ENCODE results near the gene TNRC6C. TPM values are rescaled to one million over a fixed set of nuclear protein-coding genes. Genes with fewer than 3 reads are reported as not detected.

The TNRC6C gene
- total RNA-seq, 2 donors from 2014 or later: 8.9 to 9.0 TPM

- no peaks in the 10 kb centered on the region for H3K27me3 ChIP-seq
- H3K4me1 ChIP-seq: no peaks in the 10 kb centered on the region
- no peak for DNase-seq
- intact Hi-C loops (cut with DNase I): no loop called here
- H3K9ac ChIP-seq (ENCODE audit: low read depth in 2 of 2, low read length in 2 of 2): no peak overlapping the region
- H3K36me3 ChIP-seq: no peaks in the 10 kb centered on the region
- no peak overlapping the region for H3K27ac ChIP-seq
- H3K9me3 ChIP-seq: no peaks in the 10 kb centered on the region
- no peak for TF ChIP-seq CTCF (IDR thresholded peaks at IDR 0.05)
- no peak overlapping the region for H3K4me3 ChIP-seq
Measured at GRCh38 chr17:78048346-78049292, 90.1 kb downstream of the TNRC6C start.

- TF ChIP-seq CTCF (IDR thresholded peaks at IDR 0.05): no peak
- Histone ChIP-seq H3K9ac (ENCODE audit: low read depth in 2 of 2, low read length in 2 of 2) (no peak overlapping the region), H3K27me3 (no peaks in the 10 kb centered on the region), H3K4me1 (no peaks in the 10 kb centered on the region), H3K9me3 (no peaks in the 10 kb centered on the region), H3K36me3 (no peaks in the 10 kb centered on the region), H3K4me3 (no peak overlapping the region), H3K27ac (no peak overlapping the region)
- DNase-seq: no peak
- intact Hi-C loops (cut with DNase I): no loop called here
Measured at GRCh38 chr17:78049609-78050008, 91.1 kb downstream of the TNRC6C start.

- Histone ChIP-seq H3K4me3 (no peak overlapping the region), H3K27ac (no peak overlapping the region), H3K9me3 (no peaks in the 10 kb centered on the region), H3K27me3 (no peaks in the 10 kb centered on the region), H3K9ac (ENCODE audit: low read depth in 2 of 2, low read length in 2 of 2) (no peak overlapping the region), H3K36me3 (no peaks in the 10 kb centered on the region), H3K4me1 (no peaks in the 10 kb centered on the region)
- DNase-seq: no peak
- no peak for TF ChIP-seq CTCF (IDR thresholded peaks at IDR 0.05)
- intact Hi-C loops (cut with DNase I): no loop called here
Measured at GRCh38 chr17:78051186-78051972, 92.9 kb downstream of the TNRC6C start.

- no peak overlapping the region for H3K4me3 ChIP-seq
- H3K27me3 ChIP-seq: no peaks in the 10 kb centered on the region
- no peaks in the 10 kb centered on the region for H3K36me3 ChIP-seq
Measured at GRCh38 chr17:78053777-78054468, 95.4 kb downstream of the TNRC6C start.

More at GRCh38 chr17:78053777-78054468, 95.4 kb downstream of the TNRC6C start:
- Histone ChIP-seq H3K9me3 (no peaks in the 10 kb centered on the region), H3K27ac (no peak overlapping the region), H3K4me1 (no peaks in the 10 kb centered on the region), H3K9ac (ENCODE audit: low read depth in 2 of 2, low read length in 2 of 2) (no peak overlapping the region)
- TF ChIP-seq CTCF (IDR thresholded peaks at IDR 0.05): no peak
- intact Hi-C loops (cut with DNase I): no loop called here
- no peak for DNase-seq
